Lower leg skin (tissue), 4 donors: ENCODE data around the gene C9orf152. TPM values are rescaled to one million over a fixed set of nuclear protein-coding genes. Genes with fewer than 3 reads are reported as not detected.
"Not testable (repeated sequence)": the region's sequence is repeated elsewhere in the genome, so short reads cannot be mapped to it uniquely, and the experiment has no call there.

Experiments used
- DNase-seq, 2 donors: peaks; one replicate each; pipeline ENCODE4 v3.0.0-alpha.2; 2019; ENCODE audit warnings: low spot score in 2 of 2
- H3K4me3 ChIP-seq: fragments of 200-600 bp; sonication (generic); 2 replicates; pipeline ENCODE4 v1.5.1; 2017; ENCODE audit warnings: mild to moderate bottlenecking, low read depth; ENCODE audit not compliant: poor library complexity, severe bottlenecking
- CTCF ChIP-seq, 3 donors: fragments of 450-650 bp; IDR thresholded peaks; one replicate each; pipeline ENCODE4 v1.5.1; 2016; ENCODE audit warnings: antibody characterized with exemption in 3 of 3, mild to moderate bottlenecking in 3 of 3, moderate library complexity in 2 of 3
- POLR2A ChIP-seq, 2 donors: fragments of 450-650 bp; IDR thresholded peaks; one replicate each; pipeline ENCODE4 v1.6.1; 2016 to 2017; ENCODE audit warnings: antibody characterized with exemption in 2 of 2, mild to moderate bottlenecking in 1 of 2, moderate library complexity in 1 of 2
- WGBS, 2 donors: methylation state at CpG; one replicate each; pipeline ENCODE4 v1.1.5; 2018; 5-methylcytosine and 5-hydroxymethylcytosine counted together
- intact Hi-C: fragments of 100-400 bp; cut with DNase I; formaldehyde crosslinking; loops from one replicate; pipeline ENCODE4 v1.15.0; 2023; ENCODE audit warnings: low total_unique reads
- total RNA-seq, 4 donors: library from RNA; depleted of rRNA; stranded (reverse); fragments of >200 nt; gene quantifications; one replicate each; pipeline ENCODE4 v1.1.0, GENCODE V29; 2016

The C9orf152 gene
- total RNA-seq, 4 donors from 2014 or later, result 4.1 to 15.7 (median 8.4) TPM

DNA sequence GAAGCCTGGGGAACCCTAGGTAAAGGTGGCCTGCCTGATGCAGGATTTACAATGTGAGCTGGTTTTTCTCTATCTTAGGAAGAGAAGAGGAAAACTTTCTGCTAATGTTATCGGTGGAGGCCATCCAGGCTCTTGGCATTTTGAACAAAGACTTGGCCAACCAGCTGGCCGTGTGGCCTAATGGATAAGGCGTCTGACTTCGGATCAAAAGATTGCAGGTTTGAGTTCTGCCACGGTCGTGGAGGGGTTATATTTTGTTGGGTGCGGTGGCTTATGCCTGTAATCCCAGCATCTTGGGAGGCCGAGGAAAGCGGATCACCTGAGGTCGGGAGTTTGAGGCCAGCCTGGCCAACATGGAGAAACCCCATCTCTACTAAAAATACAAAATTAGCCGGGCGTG, 9.6 kb downstream of the C9orf152 start:
- 93 to 94% methylated on average over 12 of the region's 12 CpGs for WGBS, 2 donors
- peak in 1 of 2 donors; percentile 80 for DNase-seq
- H3K4me3 ChIP-seq, result no peak overlapping the region
- TF ChIP-seq CTCF (IDR thresholded peaks at IDR 0.05), result no peak
- no peak for TF ChIP-seq POLR2A (IDR thresholded peaks at IDR 0.05)
- intact Hi-C loops, result no loop called here

DNA sequence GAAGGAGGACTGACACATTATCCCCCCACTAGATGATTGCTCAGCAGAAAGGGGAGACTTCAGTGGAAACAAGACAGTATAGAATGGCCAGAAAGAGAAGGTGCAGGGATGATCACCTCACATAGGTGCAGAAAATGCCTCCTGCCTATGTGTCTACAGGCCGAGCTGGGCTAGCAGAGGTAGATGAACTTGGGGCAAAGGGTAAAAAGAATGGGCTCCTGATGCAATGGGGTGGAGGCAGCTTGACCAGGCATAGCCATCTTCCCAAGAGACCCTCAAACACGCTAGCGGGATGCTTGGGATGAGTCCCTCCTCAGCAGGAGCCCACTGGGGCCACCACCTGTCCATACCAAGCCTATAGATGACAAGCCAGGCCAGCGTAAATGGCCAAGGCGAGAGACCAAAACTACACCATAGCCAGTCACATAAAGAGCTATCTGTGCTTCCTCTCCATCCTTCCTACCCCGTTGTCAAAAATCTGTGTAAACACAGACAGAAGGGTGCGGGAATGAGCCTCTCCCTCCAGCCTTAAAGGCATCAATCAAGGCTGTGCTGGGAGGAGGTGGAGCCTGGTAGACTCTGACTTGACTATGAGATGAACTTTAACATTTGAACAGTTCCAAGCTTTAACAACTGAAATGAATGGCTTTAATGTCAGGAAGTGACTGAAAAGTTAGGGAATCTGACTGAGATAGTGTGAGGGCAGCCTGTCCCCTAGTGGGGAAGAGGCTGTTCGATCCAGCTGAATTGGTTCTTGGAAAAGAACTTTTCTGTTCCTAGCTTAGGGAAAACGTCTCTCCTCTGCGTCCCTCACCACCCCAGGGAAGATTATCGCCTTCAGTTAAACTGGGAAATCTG, 10.4 kb downstream of the C9orf152 start:
- no peak for DNase-seq
- intact Hi-C loops, result no loop called here
- WGBS, 2 donors, result 67 to 72% methylated on average over 11 of the region's 11 CpGs
- no peak overlapping the region for H3K4me3 ChIP-seq
- TF ChIP-seq POLR2A (IDR thresholded peaks at IDR 0.05) (no peak), CTCF (IDR thresholded peaks at IDR 0.05) (no peak)

DNA sequence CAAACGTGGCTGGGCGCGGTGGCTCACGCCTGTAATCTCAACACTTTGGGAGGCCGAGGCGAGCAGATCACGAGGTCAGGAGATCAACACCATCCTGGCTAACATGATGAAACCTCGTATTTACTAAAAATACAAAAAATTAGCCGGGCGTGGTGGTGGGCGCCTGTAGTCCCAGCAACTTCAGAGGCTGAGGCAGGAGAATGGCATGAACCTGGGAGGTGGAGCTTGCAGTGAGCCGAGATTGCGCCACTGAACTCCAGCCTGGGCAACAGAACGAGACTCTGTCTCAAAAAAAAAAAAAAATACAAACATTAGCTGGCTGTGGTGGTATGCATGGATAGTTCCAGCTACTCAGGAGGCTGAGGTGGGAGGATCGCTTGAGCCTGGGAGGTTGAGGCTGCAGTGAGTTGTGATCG, 11.9 kb downstream of the C9orf152 start:
- intact Hi-C loops, DNase-seq, H3K4me3 ChIP-seq: not testable (repeated sequence)
- 89 to 94% methylated on average over 16 of the region's 16 CpGs for WGBS, 2 donors

DNA sequence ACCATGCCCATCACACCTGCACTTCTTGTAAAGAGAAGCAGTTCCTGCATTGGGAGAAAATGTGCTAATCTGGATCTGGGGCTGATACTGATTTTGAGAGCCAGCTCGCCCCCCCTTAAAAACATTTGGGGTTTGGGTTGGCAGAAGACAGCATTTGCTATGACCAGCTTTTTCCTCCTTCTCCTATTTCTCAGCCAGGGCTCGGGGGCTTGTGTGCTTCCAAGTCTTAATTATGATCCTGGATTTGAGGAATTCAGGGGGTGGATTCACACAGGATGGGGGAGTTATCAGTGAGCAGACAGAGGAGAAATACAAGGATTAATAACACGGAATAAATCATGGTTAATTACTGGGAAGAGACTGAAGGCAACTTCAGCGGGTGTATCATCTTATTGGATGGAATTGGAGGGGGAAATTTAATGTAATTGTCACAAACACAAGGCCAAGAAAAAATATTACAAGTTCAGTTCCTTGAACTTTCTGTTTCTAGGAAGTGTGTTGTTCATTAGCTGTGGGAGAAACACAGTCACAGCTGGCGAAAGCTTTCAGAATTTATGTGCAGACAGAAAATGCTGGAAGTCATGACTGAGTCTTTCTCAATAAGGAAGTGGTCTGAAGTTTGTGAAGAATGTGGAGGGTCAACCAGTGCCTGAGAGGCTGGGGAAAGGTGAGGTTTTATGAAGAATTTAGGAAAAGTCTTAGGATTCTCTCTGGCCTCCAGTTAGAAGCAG, 15.3 kb downstream of the C9orf152 start:
- DNase-seq, result peak; percentile 51 to 68

DNA sequence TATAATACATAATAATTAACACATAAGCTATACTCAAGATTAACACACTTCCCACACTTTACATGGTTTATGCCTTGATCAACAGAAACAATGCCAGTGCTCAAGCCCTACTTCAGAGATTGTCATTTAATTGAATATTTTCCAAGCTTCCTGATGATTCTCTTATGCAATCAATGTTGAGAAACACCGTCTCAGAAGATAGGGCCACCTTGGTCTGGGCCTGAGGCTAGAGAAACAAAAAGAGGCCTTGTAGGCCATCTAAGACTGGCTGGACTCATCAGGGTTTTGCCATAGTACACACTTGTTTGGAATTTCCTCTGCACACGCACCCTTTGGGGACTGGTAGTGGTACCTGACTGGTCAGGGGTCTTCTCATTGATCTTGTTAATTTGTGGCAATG, 16.3 kb downstream of the C9orf152 start:
- no peak overlapping the region for H3K4me3 ChIP-seq
- DNase-seq, result peak in 1 of 2 donors; percentile 13
- 72 to 86% methylated on average over 2 of the region's 2 CpGs for WGBS, 2 donors
- no peak for TF ChIP-seq CTCF (IDR thresholded peaks at IDR 0.05)
- TF ChIP-seq POLR2A (IDR thresholded peaks at IDR 0.05), result no peak
- intact Hi-C loops, result no loop called here

More for the DNA sequence above, 15.3 kb downstream of the C9orf152 start:
- WGBS, 2 donors, result 51 to 61% methylated on average over 5 of the region's 5 CpGs
- H3K4me3 ChIP-seq, result no peak overlapping the region
- intact Hi-C loops, result no loop called here
- TF ChIP-seq CTCF (IDR thresholded peaks at IDR 0.05), result no peak
- TF ChIP-seq POLR2A (IDR thresholded peaks at IDR 0.05), result no peak
